HepG2 (cell line): ENCODE measurements around the gene CPM. TPM values are rescaled to one million over a fixed set of nuclear protein-coding genes. Genes with fewer than 3 reads are reported as not detected.

ENCODE experiments used
- AGO1 ChIP-seq: fragments of 200-400 bp; formaldehyde crosslinking; IDR thresholded peaks from 2 replicates; pipeline ENCODE4 v1.6.1; 2017; ENCODE audit warnings: mild to moderate bottlenecking, low read depth, low read length, moderate library complexity; ENCODE audit not compliant: poor library complexity, severe bottlenecking
- ARNTL ChIP-seq: sonication (generic); formaldehyde crosslinking; IDR thresholded peaks from 2 replicates; pipeline ENCODE4 v1.4.0; 2020; ENCODE audit warnings: mild to moderate bottlenecking, missing genetic modification reagents
- ATF6 ChIP-seq: sonication (generic); formaldehyde crosslinking; conservative IDR thresholded peaks from 2 replicates; pipeline ENCODE4 v1.4.0; 2020; ENCODE audit warnings: missing genetic modification reagents
- BRCA1 ChIP-seq: sonication (generic); formaldehyde crosslinking; IDR thresholded peaks from 2 replicates; pipeline ENCODE4 v1.4.0; 2020; ENCODE audit warnings: missing genetic modification reagents
- GTF3A ChIP-seq: sonication (generic); formaldehyde crosslinking; conservative IDR thresholded peaks from 2 replicates; pipeline ENCODE4 v1.4.0; 2020; ENCODE audit warnings: mild to moderate bottlenecking, missing genetic modification reagents
- HDAC6 ChIP-seq: fragments of 200-600 bp; sonication (generic); IDR thresholded peaks from 2 replicates; pipeline ENCODE4 v1.7.0; 2017; ENCODE audit warnings: mild to moderate bottlenecking, antibody characterized with exemption, low read length, low read depth
- HNF1A ChIP-seq, 2 experiments: sonication (generic) in 1 of 2; formaldehyde crosslinking in 1 of 2; IDR thresholded peaks; 2 replicates each; pipeline versions ENCODE4 v1.4.0 to v1.6.1; 2016 to 2020; ENCODE audit warnings: borderline replicate concordance in 1 of 2, low read depth in 1 of 2, mild to moderate bottlenecking in 1 of 2, missing genetic modification reagents in 1 of 2
- KLF12 ChIP-seq: sonication (generic); formaldehyde crosslinking; IDR thresholded peaks from 2 replicates; pipeline ENCODE4 v1.4.0; 2020; ENCODE audit warnings: missing genetic modification reagents, borderline replicate concordance
- NKX3-1 ChIP-seq: sonication (generic); formaldehyde crosslinking; IDR thresholded peaks from 2 replicates; pipeline ENCODE4 v1.5.0; 2020; ENCODE audit warnings: missing genetic modification reagents
- NRL ChIP-seq: sonication (generic); formaldehyde crosslinking; IDR thresholded peaks from 2 replicates; pipeline ENCODE4 v1.5.0; 2020; ENCODE audit warnings: missing genetic modification reagents, mild to moderate bottlenecking, moderate library complexity, borderline replicate concordance
- POGK ChIP-seq: sonication (generic); formaldehyde crosslinking; conservative IDR thresholded peaks from 2 replicates; pipeline ENCODE4 v1.8.0; 2022; ENCODE audit warnings: mild to moderate bottlenecking, moderate library complexity, missing genetic modification reagents
- SIX4 ChIP-seq: sonication (generic); formaldehyde crosslinking; IDR thresholded peaks from 2 replicates; pipeline ENCODE4 v1.4.0; 2020; ENCODE audit warnings: missing genetic modification reagents
- SPEN ChIP-seq: sonication (generic); formaldehyde crosslinking; IDR thresholded peaks from 2 replicates; pipeline ENCODE4 v1.5.1; 2020; ENCODE audit warnings: low read depth, mild to moderate bottlenecking, missing genetic modification reagents
- THYN1 ChIP-seq: sonication (generic); formaldehyde crosslinking; IDR thresholded peaks from 2 replicates; pipeline ENCODE4 v1.8.1; 2023; ENCODE audit warnings: low read depth, mild to moderate bottlenecking, moderate library complexity, missing genetic modification reagents, borderline replicate concordance
- TRIM24 ChIP-seq: sonication (generic); formaldehyde crosslinking; IDR thresholded peaks from 2 replicates; pipeline ENCODE4 v1.8.0; 2022; ENCODE audit warnings: mild to moderate bottlenecking, missing genetic modification reagents
- ZNF10 ChIP-seq: sonication (generic); formaldehyde crosslinking; IDR thresholded peaks from 2 replicates; pipeline ENCODE4 v1.4.0; 2020; ENCODE audit warnings: mild to moderate bottlenecking, low read depth, missing genetic modification reagents, borderline replicate concordance
- ZNF572 ChIP-seq: sonication (generic); formaldehyde crosslinking; IDR thresholded peaks from 2 replicates; pipeline ENCODE4 v1.5.1; 2020; ENCODE audit warnings: mild to moderate bottlenecking, missing genetic modification reagents
- polyA plus RNA-seq, 8 experiments: library from polyadenylated mRNA; depleted of rRNA in 3 of 8; stranded (reverse) in 7 of 8; unstranded in 1 of 8; fragments of >200 nt; fragmentation: Illumina TruSeq in 4 of 8; extraction: Trizol in 4 of 8; gene quantifications; 2 replicates each; pipeline versions ENCODE4 v1.2.1 to v1.2.3, GENCODE V29; 2011 to 2016; ENCODE audit warnings: low read depth in 4 of 8, missing spikeins in 1 of 8, mixed read lengths in 1 of 8; ENCODE audit not compliant: insufficient read depth in 1 of 8
- total RNA-seq, 5 experiments: library from RNA; depleted of rRNA; stranded (reverse); fragments of >200 nt; fragmentation: Illumina TruSeq; extraction: Trizol; gene quantifications; 2 replicates each; pipeline ENCODE4 v1.2.3, GENCODE V29; 2016; ENCODE audit warnings: low read depth in 1 of 5

The CPM gene
- total and polyA plus RNA-seq, 2 of the 13 experiments (the other 11 are each of a cell fraction or from before 2014, with no cell fraction given) = not detected

- TF ChIP-seq KLF12 (no peak; the same call in 1 of the 2 replicates), SPEN (CRISPR knock-in tag) (peak; percentile 85), ZNF572 (CRISPR knock-in tag) (no peak), AGO1 (peak; percentile 42), NKX3-1 (no peak), GTF3A (0 out of 2 replicates have a peak, but pooled peaks have one; percentile 33), THYN1 (CRISPR knock-in tag) (no peak), ATF6 (CRISPR knock-in tag) (0 out of 2 replicates have a peak, but pooled peaks have one; percentile 20), NRL (CRISPR knock-in tag) (peak; percentile 16; the same call in 1 of the 2 replicates), SIX4 (peak; percentile 70; the same call in 1 of the 2 replicates), HNF1A (IDR thresholded peaks at IDR 0.05; ENCODE audit: low read depth) (0 out of 2 replicates have a peak, but pooled peaks have one; percentile 34), HNF1A (CRISPR knock-in tag; IDR thresholded peaks at IDR 0.05; ENCODE audit: borderline replicate concordance) (peak; percentile 80), POGK (CRISPR knock-in tag) (peak; percentile 89), ZNF10 (CRISPR knock-in tag) (no peak), ARNTL (CRISPR knock-in tag) (peak; percentile 68), HDAC6 (no peak), BRCA1 (CRISPR knock-in tag) (peak; percentile 29; the same call in 1 of the 2 replicates), TRIM24 (CRISPR knock-in tag) (no peak; the same call in 1 of the 2 replicates)
Measured at GRCh38 chr12:68804657-68805591, 128.0 kb downstream of the CPM start (continued).
